Lower lobe of right lung (tissue), 2 donors: Measurements from ENCODE around the gene IL1F10. TPM values are rescaled to one million over a fixed set of nuclear protein-coding genes. Genes with fewer than 3 reads are reported as not detected.

Source experiments
- ATAC-seq, 2 donors: fragments of 200-7000 bp; cut with Tn5 transposase; one replicate each; pipeline ENCODE4 v1.9.1; 2020 to 2022; ENCODE audit warnings: mild to moderate bottlenecking in 2 of 2, moderate library complexity in 2 of 2
- DNase-seq: peaks from one replicate; pipeline ENCODE4 v3.0.0-alpha.2; 2020
- H3K27ac ChIP-seq: fragments of 200-600 bp; one replicate; pipeline ENCODE4 v1.8.0; 2022
- H3K27me3 ChIP-seq: fragments of 200-600 bp; one replicate; pipeline ENCODE4 v1.8.0; 2022; ENCODE audit warnings: low read depth
- H3K36me3 ChIP-seq: fragments of 200-600 bp; one replicate; pipeline ENCODE4 v1.8.0; 2022; ENCODE audit warnings: mild to moderate bottlenecking
- H3K4me1 ChIP-seq: fragments of 200-600 bp; one replicate; pipeline ENCODE4 v1.8.0; 2022
- H3K4me3 ChIP-seq: fragments of 200-600 bp; one replicate; pipeline ENCODE4 v1.8.0; 2022; ENCODE audit warnings: mild to moderate bottlenecking
- H3K9me3 ChIP-seq: fragments of 200-600 bp; one replicate; pipeline ENCODE4 v1.8.0; 2022
- intact Hi-C: fragments of 100-400 bp; cut with DNase I; formaldehyde crosslinking; loops from one replicate; pipeline ENCODE4 v1.11.0; 2022
- total RNA-seq: library from RNA; stranded (reverse); fragmentation: NEBNext Ultra II Directional; extraction: Animal tissue kit (Norgen Biotek cat#: 25700); gene quantifications from one replicate; pipeline ENCODE4 v1.2.1, GENCODE V29; 2021
- TF ChIP-seq, protein P1 (sequence below): fragments of 200-600 bp; IDR thresholded peaks from one replicate; pipeline ENCODE4 v1.8.0; 2022; ENCODE audit warnings: antibody characterized with exemption, mild to moderate bottlenecking
- donor health status: DM: no; HTN: yes; CAD: no; lungs with severe emphysema.

The IL1F10 gene
- total RNA-seq, 1 donor from 2014 or later: not detected

DNA sequence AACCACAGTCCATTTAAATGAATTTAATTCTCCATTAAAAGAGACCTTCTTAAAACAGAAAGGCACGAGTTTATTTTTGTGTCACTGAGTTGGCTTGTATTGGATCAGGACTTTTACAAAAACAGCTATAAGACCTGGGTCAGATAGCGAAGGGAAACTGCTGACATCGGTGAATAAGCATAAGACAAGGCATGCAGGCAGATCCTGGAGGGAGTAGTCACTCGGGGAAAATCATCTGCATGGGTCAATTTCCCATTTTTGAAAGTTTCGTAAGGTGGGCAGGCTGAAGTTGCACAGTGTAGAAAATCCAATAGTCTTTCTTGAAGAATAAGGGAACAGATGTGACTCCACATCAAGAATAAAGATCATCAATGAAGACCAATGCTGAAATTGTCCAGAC, 28.1 kb upstream of the IL1F10 start:
- no peaks in the 10 kb centered on the region for H3K9me3 ChIP-seq
- no peak overlapping the region for H3K4me3 ChIP-seq
- TF ChIP-seq, protein P1, sequence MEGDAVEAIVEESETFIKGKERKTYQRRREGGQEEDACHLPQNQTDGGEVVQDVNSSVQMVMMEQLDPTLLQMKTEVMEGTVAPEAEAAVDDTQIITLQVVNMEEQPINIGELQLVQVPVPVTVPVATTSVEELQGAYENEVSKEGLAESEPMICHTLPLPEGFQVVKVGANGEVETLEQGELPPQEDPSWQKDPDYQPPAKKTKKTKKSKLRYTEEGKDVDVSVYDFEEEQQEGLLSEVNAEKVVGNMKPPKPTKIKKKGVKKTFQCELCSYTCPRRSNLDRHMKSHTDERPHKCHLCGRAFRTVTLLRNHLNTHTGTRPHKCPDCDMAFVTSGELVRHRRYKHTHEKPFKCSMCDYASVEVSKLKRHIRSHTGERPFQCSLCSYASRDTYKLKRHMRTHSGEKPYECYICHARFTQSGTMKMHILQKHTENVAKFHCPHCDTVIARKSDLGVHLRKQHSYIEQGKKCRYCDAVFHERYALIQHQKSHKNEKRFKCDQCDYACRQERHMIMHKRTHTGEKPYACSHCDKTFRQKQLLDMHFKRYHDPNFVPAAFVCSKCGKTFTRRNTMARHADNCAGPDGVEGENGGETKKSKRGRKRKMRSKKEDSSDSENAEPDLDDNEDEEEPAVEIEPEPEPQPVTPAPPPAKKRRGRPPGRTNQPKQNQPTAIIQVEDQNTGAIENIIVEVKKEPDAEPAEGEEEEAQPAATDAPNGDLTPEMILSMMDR: no peak
- intact Hi-C loops: no loop called here
- DNase-seq: no peak
- no peaks in the 10 kb centered on the region for H3K36me3 ChIP-seq
- H3K4me1 ChIP-seq: no peaks in the 10 kb centered on the region
- no peak for ATAC-seq
- H3K27me3 ChIP-seq: peaks cover under 1% of the 10 kb centered on the region
- H3K27ac ChIP-seq: no peak overlapping the region

DNA sequence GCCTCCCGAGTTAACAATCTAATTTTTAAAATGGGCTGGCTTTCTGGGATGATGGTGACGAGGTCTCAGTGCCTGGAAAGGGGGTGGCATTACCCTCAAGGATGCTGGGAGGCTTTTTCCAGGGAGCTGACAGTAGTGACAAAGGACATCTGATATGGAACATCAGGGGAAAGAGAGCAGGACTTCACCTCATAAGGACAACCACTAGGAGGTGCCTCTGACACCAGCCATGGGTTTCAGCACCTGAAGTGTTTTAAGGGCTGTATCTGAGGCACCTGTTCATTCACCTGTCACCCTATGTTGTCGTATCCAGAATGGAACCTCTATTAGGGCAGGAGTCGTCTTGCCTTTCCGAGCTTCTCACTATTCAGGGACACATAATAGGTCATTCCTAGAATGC, 25.9 kb upstream of the IL1F10 start:
- H3K36me3 ChIP-seq: no peaks in the 10 kb centered on the region
- H3K9me3 ChIP-seq: no peaks in the 10 kb centered on the region
- ATAC-seq: no peak
- TF ChIP-seq, protein P1: no peak
- no peaks in the 10 kb centered on the region for H3K27me3 ChIP-seq
- H3K4me1 ChIP-seq: no peaks in the 10 kb centered on the region
- intact Hi-C loops: no loop called here
- no peak overlapping the region for H3K4me3 ChIP-seq
- DNase-seq: no peak
- no peak overlapping the region for H3K27ac ChIP-seq

DNA sequence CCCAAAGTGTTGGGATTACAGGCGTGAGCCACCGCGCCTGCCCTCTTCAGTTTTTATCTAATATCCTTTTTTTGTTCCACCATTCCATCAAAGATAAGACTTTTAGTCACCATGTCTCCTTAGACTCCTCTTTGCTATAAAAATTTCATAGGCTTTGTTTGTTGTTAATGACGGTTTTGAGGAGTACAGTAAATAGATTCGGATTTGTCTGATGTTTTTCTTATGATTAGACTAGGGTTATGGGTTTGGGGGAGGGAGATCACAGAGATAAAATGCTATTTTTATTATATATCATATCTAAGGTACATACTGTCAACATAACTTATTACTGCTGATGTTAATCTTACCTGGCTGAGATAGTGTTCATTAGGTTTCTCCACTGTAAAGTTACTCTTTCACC, 21.3 kb upstream of the IL1F10 start:
- no peak overlapping the region for H3K4me3 ChIP-seq
- TF ChIP-seq, protein P1: no peak
- H3K36me3 ChIP-seq: no peaks in the 10 kb centered on the region
- H3K9me3 ChIP-seq: no peaks in the 10 kb centered on the region
- intact Hi-C loops: no loop called here
- ATAC-seq: no peak
- no peak for DNase-seq
- H3K27me3 ChIP-seq: no peaks in the 10 kb centered on the region
- H3K27ac ChIP-seq: no peak overlapping the region
- H3K4me1 ChIP-seq: no peaks in the 10 kb centered on the region

GRCh38 chr2:113050921-113051895, 16.6 kb upstream of the IL1F10 start:
- Histone ChIP-seq H3K36me3 (no peaks in the 10 kb centered on the region), H3K27ac (no peak overlapping the region), H3K27me3 (no peaks in the 10 kb centered on the region), H3K4me1 (no peaks in the 10 kb centered on the region), H3K4me3 (no peak overlapping the region), H3K9me3 (no peaks in the 10 kb centered on the region)
- intact Hi-C loops: no loop called here
- TF ChIP-seq, protein P1: no peak
- peak; percentile 12 to 21 for ATAC-seq
- DNase-seq: no peak

DNA sequence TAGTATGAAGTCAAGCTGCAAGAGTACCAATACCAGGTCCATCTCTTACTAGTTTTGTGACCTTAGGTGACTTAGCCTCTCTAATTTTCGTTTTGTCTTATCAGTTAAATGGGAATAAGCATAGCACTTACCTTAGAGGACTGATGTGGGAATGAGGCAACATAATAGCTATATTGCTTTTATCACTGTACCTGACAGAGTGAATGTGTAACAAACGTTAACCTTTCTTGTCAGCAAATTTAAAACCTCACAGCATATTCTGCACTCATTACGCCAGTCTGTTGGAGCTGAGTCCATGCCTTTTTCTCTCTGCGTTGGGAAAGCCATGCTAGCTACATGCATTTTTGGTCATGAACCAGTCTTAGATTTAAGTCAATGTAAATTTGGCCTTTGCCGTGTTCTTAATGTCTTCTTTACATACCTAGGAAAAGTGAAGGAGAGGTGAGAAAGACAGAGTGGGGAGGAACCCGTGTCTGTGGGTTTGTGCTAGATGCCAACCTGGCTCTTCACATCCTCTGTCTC, 15.3 kb upstream of the IL1F10 start, which contains the start of gene IL36B:
TSS of gene IL36B (minus strand) at position 472 of the 522 bp plus-strand sequence.
- H3K9me3 ChIP-seq: no peaks in the 10 kb centered on the region
- TF ChIP-seq, protein P1: no peak
- no peaks in the 10 kb centered on the region for H3K36me3 ChIP-seq
- no peaks in the 10 kb centered on the region for H3K4me1 ChIP-seq
- no peak within 1 kb of the TSS for H3K27ac ChIP-seq
- no peaks in the 10 kb centered on the region for H3K27me3 ChIP-seq
- ATAC-seq (no peak), DNase-seq (no peak)
- no peak within 1 kb of the TSS for H3K4me3 ChIP-seq
- intact Hi-C loops: no loop called here
